ENCODE results near the gene TENM3.

DNA sequence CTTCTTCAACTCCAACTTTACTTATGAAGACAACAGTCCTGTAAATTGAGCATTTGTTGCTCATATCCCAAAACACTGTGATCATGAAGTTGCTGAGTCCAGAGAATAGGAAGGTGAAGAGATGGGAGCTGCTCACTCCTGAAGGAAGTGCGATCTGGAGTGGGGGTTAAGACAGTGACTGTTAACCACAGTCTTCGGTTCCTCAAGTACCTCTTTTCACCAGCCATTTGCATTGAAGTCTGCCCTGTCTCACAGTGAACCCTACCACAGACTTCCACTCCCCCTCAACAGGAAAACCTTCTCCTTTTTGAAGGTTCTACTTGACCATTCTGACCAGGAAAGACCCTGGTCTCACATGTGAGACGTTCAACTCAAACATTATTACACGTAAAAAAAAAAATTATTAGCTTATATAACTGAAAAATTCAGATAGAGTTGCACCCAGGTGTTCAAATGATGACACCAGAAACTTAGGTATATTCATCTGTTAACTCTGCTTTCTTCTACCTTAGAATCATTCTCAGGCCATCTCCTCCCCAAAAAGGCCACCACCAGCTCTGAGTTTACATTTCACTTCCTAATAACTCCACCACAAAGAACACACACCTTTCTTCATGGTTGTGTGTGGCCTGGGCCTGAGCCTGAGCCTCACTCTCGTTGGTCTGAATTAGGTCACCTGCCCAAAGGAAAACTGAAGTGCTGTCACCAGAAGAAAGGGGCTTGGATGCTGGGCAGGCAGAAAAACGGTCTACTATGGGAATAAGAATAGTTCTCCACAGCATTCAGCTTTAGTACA is 474.8 kb downstream of the TENM3 start:
- TF ChIP-seq POLR2A (IDR thresholded peaks at IDR 0.05) (no peak), POLR2AphosphoS5 (IDR thresholded peaks at IDR 0.05; ENCODE audit: insufficient read depth in 1 of 2, low read depth in 1 of 2) (no peak)
- TF ChIP-seq, protein P1, sequence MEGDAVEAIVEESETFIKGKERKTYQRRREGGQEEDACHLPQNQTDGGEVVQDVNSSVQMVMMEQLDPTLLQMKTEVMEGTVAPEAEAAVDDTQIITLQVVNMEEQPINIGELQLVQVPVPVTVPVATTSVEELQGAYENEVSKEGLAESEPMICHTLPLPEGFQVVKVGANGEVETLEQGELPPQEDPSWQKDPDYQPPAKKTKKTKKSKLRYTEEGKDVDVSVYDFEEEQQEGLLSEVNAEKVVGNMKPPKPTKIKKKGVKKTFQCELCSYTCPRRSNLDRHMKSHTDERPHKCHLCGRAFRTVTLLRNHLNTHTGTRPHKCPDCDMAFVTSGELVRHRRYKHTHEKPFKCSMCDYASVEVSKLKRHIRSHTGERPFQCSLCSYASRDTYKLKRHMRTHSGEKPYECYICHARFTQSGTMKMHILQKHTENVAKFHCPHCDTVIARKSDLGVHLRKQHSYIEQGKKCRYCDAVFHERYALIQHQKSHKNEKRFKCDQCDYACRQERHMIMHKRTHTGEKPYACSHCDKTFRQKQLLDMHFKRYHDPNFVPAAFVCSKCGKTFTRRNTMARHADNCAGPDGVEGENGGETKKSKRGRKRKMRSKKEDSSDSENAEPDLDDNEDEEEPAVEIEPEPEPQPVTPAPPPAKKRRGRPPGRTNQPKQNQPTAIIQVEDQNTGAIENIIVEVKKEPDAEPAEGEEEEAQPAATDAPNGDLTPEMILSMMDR (IDR thresholded peaks at IDR 0.05) = no peak

Data from vagina (tissue), 2 donors.